Measurements from ENCODE around the gene PABPC4L. TPM values are rescaled to one million over a fixed set of nuclear protein-coding genes. Genes with fewer than 3 reads are reported as not detected.

The PABPC4L gene
- total RNA-seq, 1 experiment from 2014 or later: 2.2 TPM

GRCh38 chr4:134200811-134201215 lies 776 bp downstream of the PABPC4L start:
- H3K79me2 ChIP-seq (ENCODE audit: insufficient read depth, low read length): no peaks in the 10 kb centered on the region
- no peak overlapping the region for H3K18ac ChIP-seq (ENCODE audit: insufficient read length, low read depth, low read length)
- H3T11ph ChIP-seq (ENCODE audit: low read length): no peak overlapping the region
- no peak overlapping the region for H4K91ac ChIP-seq (ENCODE audit: insufficient read length, low read depth, low read length)
- no peak overlapping the region for H3K23ac ChIP-seq (ENCODE audit: insufficient read length, low read depth, low read length)
- no peaks in the 10 kb centered on the region for H3K79me1 ChIP-seq (ENCODE audit: insufficient read depth, low read depth, low read length, poor library complexity, severe bottlenecking)
- Mint-ChIP-seq H3K9me3 (peaks cover 0 to 7% of the 10 kb centered on the region in 2 experiments; a peak in 2 of 5 replicates), H3K4me3 (peak overlapping the region; percentile 67 to 69), H3K4me1 (peaks cover 23 to 29% of the 10 kb centered on the region in 2 experiments), H3K27me3 (ENCODE audit: low read depth) (peaks cover 12% of the 10 kb centered on the region), H3K27ac (peak overlapping the region in 1 of 3 experiments; percentile 4; a peak in 1 of 7 replicates), H3K36me3 (ENCODE audit: insufficient read depth in 1 of 3, low read depth in 3 of 3) (peaks cover 4 to 18% (median 9%) of the 10 kb centered on the region in 3 experiments; a peak in 4 of 7 replicates)
- DNase-seq: peak; percentile 28
- no peaks in the 10 kb centered on the region for H4K20me1 ChIP-seq (ENCODE audit: control insufficient read depth, insufficient read depth, insufficient read length)
- no peak overlapping the region for H2BK12ac ChIP-seq (ENCODE audit: insufficient read length, low read depth, low read length)
- H3K4me2 ChIP-seq (ENCODE audit: insufficient read depth, insufficient read length, low read length): peak overlapping the region; percentile 39
- no peak overlapping the region for H3K4ac ChIP-seq (ENCODE audit: low read depth, low read length)
- no peak overlapping the region for H2AK5ac ChIP-seq (ENCODE audit: insufficient read length, low read length)
- H3K23me2 ChIP-seq (ENCODE audit: insufficient read length, low read depth, low read length, poor library complexity, severe bottlenecking): peaks cover 5% of the 10 kb centered on the region
- no CpG with 5 or more reads among the region's 10 CpGs for WGBS (ENCODE audit: extremely low coverage, insufficient read length, low lambda C conversion rate)
- H3K27ac ChIP-seq (ENCODE audit: insufficient read length, low read depth, low read length): no peak overlapping the region
- no peaks in the 10 kb centered on the region for H3K27me3 ChIP-seq (ENCODE audit: insufficient read depth, low read length)
- no peaks in the 10 kb centered on the region for H3K9me3 ChIP-seq (ENCODE audit: control insufficient read depth, low read depth, low read length)
- no peak overlapping the region for H4K5ac ChIP-seq (ENCODE audit: insufficient read length, low read depth, low read length)
- no peaks in the 10 kb centered on the region for H3K4me1 ChIP-seq (ENCODE audit: insufficient read depth, low read length)
- peak overlapping the region; percentile 46 for H2AFZ ChIP-seq (ENCODE audit: low read length)
- H4K8ac ChIP-seq (replicated peaks; ENCODE audit: insufficient read length, low read depth, low read length): no peak overlapping the region
- TF ChIP-seq, protein P1, sequence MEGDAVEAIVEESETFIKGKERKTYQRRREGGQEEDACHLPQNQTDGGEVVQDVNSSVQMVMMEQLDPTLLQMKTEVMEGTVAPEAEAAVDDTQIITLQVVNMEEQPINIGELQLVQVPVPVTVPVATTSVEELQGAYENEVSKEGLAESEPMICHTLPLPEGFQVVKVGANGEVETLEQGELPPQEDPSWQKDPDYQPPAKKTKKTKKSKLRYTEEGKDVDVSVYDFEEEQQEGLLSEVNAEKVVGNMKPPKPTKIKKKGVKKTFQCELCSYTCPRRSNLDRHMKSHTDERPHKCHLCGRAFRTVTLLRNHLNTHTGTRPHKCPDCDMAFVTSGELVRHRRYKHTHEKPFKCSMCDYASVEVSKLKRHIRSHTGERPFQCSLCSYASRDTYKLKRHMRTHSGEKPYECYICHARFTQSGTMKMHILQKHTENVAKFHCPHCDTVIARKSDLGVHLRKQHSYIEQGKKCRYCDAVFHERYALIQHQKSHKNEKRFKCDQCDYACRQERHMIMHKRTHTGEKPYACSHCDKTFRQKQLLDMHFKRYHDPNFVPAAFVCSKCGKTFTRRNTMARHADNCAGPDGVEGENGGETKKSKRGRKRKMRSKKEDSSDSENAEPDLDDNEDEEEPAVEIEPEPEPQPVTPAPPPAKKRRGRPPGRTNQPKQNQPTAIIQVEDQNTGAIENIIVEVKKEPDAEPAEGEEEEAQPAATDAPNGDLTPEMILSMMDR (conservative IDR thresholded peaks at IDR 0.05): no peak
- H2BK20ac ChIP-seq (ENCODE audit: low read depth, low read length, poor library complexity, severe bottlenecking): no peak overlapping the region
- H3K14ac ChIP-seq (ENCODE audit: insufficient read depth, low read length): no peak overlapping the region
- no peak overlapping the region for H2BK5ac ChIP-seq (ENCODE audit: insufficient read length, low read length)
- H2BK120ac ChIP-seq (ENCODE audit: low read depth, low read length, poor library complexity, severe bottlenecking): no peak overlapping the region
- no peak overlapping the region for H3K9ac ChIP-seq (ENCODE audit: extremely low read depth, insufficient read length, low read length)
- no peak overlapping the region for H2BK15ac ChIP-seq (ENCODE audit: low read depth, low read length)
- H3K56ac ChIP-seq (ENCODE audit: insufficient read length, low read depth, low read length): no peak overlapping the region
